Measurements from ENCODE around the gene ZNF786. TPM values are rescaled to one million over a fixed set of nuclear protein-coding genes. Genes with fewer than 3 reads are reported as not detected.

ZNF786 gene
- total and polyA plus RNA-seq, 10 of the 15 experiments (the other 5 are each of a cell fraction or from before 2014, with no cell fraction given) = 0.47 to 7.0 (median 4.2) TPM

DNA sequence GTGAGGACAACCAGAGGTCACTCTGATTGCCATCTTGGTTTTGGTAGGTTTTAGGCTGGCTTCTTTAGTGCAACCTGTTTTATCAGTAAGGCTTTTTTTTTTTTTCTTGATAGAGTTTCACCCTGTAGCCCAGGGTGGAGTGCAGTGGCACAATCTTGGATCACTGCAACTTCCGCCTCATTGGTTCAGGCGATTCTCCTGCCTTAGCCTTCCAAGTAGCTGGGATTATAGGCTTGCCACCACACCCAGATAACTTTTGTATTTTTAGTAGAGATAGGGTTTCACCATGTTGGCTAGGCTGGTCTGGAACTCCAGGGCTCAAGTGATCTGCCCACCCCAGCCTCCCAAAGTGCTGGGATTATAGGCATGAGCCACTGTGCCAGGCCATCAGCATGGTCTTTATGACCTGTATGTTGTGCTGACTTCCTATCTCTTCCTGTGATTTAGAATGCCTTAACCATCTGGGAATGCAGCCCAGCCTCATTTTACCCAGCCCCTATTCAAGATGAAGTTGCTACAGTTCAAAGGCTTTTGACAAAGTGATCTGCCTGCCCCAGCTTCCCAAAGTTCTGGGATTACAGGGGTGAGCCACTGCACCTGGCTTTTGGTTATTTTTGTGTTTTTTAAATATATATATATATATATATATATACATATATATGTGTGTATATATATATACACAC is 42.7 kb upstream of the ZNF786 start:
- no peaks in the 10 kb centered on the region for H4K20me1 ChIP-seq (ENCODE audit: control insufficient read depth, insufficient read depth)
- no peak for ATAC-seq
- WGBS (ENCODE audit: insufficient coverage, insufficient replicate concordance, low lambda C conversion rate, missing lambda C conversion rate) = 97% methylated on average over 2 of the region's 2 CpGs
- no peaks in the 10 kb centered on the region for H3K4me1 ChIP-seq (ENCODE audit: control insufficient read depth, insufficient read depth, low read length)
- TF ChIP-seq CHD1 (IDR thresholded peaks at IDR 0.05; ENCODE audit: low read depth, low read length) (no peak), MTA3 (IDR thresholded peaks at IDR 0.05; ENCODE audit: borderline replicate concordance, low read length) (no peak), SMC3 (IDR thresholded peaks at IDR 0.05; ENCODE audit: borderline replicate concordance, low read length) (no peak), TCF7 (IDR thresholded peaks at IDR 0.05; ENCODE audit: borderline replicate concordance) (no peak), CBFB (IDR thresholded peaks at IDR 0.05; ENCODE audit: low read depth) (no peak), SREBF2 (IDR thresholded peaks at IDR 0.05; ENCODE audit: low read length) (no peak), HDAC6 (IDR thresholded peaks at IDR 0.05; ENCODE audit: unreplicated experiment) (no peak), SRF (IDR thresholded peaks at IDR 0.05; ENCODE audit: low read depth in 2 of 2, low read length in 2 of 2) (no peak), ETV6 (conservative IDR thresholded peaks at IDR 0.05 in 1 of 2, IDR thresholded peaks at IDR 0.05 in 1 of 2; ENCODE audit: borderline replicate concordance in 1 of 2, low read depth in 1 of 2) (no peak), BCL11A (IDR thresholded peaks at IDR 0.05; ENCODE audit: low read depth, low read length) (no peak), CEBPB (IDR thresholded peaks at IDR 0.05; ENCODE audit: borderline replicate concordance in 1 of 2, low read depth in 2 of 2, low read length in 2 of 2) (no peak)
- TF ChIP-seq, protein P1, sequence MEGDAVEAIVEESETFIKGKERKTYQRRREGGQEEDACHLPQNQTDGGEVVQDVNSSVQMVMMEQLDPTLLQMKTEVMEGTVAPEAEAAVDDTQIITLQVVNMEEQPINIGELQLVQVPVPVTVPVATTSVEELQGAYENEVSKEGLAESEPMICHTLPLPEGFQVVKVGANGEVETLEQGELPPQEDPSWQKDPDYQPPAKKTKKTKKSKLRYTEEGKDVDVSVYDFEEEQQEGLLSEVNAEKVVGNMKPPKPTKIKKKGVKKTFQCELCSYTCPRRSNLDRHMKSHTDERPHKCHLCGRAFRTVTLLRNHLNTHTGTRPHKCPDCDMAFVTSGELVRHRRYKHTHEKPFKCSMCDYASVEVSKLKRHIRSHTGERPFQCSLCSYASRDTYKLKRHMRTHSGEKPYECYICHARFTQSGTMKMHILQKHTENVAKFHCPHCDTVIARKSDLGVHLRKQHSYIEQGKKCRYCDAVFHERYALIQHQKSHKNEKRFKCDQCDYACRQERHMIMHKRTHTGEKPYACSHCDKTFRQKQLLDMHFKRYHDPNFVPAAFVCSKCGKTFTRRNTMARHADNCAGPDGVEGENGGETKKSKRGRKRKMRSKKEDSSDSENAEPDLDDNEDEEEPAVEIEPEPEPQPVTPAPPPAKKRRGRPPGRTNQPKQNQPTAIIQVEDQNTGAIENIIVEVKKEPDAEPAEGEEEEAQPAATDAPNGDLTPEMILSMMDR (IDR thresholded peaks at IDR 0.05 in 2 of 3, conservative IDR thresholded peaks at IDR 0.05 in 1 of 3; ENCODE audit: control insufficient read depth in 2 of 3, extremely low read depth in 1 of 3, insufficient read depth in 1 of 3, low read depth in 3 of 3, low read length in 3 of 3) = no peak
- TF ChIP-seq, protein P2, sequence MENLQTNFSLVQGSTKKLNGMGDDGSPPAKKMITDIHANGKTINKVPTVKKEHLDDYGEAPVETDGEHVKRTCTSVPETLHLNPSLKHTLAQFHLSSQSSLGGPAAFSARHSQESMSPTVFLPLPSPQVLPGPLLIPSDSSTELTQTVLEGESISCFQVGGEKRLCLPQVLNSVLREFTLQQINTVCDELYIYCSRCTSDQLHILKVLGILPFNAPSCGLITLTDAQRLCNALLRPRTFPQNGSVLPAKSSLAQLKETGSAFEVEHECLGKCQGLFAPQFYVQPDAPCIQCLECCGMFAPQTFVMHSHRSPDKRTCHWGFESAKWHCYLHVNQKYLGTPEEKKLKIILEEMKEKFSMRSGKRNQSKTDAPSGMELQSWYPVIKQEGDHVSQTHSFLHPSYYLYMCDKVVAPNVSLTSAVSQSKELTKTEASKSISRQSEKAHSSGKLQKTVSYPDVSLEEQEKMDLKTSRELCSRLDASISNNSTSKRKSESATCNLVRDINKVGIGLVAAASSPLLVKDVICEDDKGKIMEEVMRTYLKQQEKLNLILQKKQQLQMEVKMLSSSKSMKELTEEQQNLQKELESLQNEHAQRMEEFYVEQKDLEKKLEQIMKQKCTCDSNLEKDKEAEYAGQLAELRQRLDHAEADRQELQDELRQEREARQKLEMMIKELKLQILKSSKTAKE (IDR thresholded peaks at IDR 0.05; ENCODE audit: low read depth, poor library complexity, severe bottlenecking) = no peak
- TF ChIP-seq, protein P3, sequence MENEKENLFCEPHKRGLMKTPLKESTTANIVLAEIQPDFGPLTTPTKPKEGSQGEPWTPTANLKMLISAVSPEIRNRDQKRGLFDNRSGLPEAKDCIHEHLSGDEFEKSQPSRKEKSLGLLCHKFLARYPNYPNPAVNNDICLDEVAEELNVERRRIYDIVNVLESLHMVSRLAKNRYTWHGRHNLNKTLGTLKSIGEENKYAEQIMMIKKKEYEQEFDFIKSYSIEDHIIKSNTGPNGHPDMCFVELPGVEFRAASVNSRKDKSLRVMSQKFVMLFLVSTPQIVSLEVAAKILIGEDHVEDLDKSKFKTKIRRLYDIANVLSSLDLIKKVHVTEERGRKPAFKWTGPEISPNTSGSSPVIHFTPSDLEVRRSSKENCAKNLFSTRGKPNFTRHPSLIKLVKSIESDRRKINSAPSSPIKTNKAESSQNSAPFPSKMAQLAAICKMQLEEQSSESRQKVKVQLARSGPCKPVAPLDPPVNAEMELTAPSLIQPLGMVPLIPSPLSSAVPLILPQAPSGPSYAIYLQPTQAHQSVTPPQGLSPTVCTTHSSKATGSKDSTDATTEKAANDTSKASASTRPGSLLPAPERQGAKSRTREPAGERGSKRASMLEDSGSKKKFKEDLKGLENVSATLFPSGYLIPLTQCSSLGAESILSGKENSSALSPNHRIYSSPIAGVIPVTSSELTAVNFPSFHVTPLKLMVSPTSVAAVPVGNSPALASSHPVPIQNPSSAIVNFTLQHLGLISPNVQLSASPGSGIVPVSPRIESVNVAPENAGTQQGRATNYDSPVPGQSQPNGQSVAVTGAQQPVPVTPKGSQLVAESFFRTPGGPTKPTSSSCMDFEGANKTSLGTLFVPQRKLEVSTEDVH (IDR thresholded peaks at IDR 0.05; ENCODE audit: low read depth, partially characterized antibody) = no peak
- ChIA-PET RAD21 (ENCODE audit: unreplicated experiment) (no interaction called here), SMC1A (ENCODE audit: uncharacterized antibody, unreplicated experiment) (no interaction called here), CTCF (no interaction called here), POLR2A (interaction anchor here (0.8 kb wide), 1 partner anchor 14 kb away, joined by 3 read pairs; the partner anchor contains the start of gene ZNF398)
- no peaks in the 10 kb centered on the region for H3K27me3 ChIP-seq (replicated peaks in 1 of 2; ENCODE audit: control insufficient read depth in 2 of 2, insufficient read depth in 2 of 2, low read length in 1 of 2)
- FAIRE-seq = no peak
- H3K36me3 ChIP-seq (ENCODE audit: control insufficient read depth in 2 of 2, insufficient read depth in 2 of 2, low read length in 1 of 2) = peaks cover 1 to 25% of the 10 kb centered on the region in 2 experiments; a peak in 3 of 4 replicates
- no TSS peak for BruUV-seq (replicated peaks)
- DNase-seq (ENCODE audit: low read depth, low spot score) = no peak
- H3K27ac ChIP-seq (ENCODE audit: control insufficient read depth, insufficient read depth) = no peak overlapping the region
- no peak overlapping the region for H3K4me2 ChIP-seq (ENCODE audit: control insufficient read depth, insufficient read depth)
- H2AFZ ChIP-seq (ENCODE audit: control insufficient read depth, low read depth, low read length) = no peak overlapping the region
- H3K9ac ChIP-seq (ENCODE audit: control insufficient read depth, insufficient read depth, low read length) = no peak overlapping the region
- intact Hi-C loops (cut with micrococcal nuclease; ENCODE audit: unreplicated experiment) (no loop called here), in situ Hi-C loops (cut with MboI) (no loop called here)
- peaks cover 3% of the 10 kb centered on the region for H3K79me2 ChIP-seq (ENCODE audit: control insufficient read depth, insufficient read depth, low read length)
- peaks cover 15% of the 10 kb centered on the region for H3K9me3 ChIP-seq (replicated peaks; ENCODE audit: control insufficient read depth, insufficient read depth, low read length)
- H3K4me3 ChIP-seq = no peak overlapping the region
